SK-N-SH treated with all-trans-retinoic acid at 6 μM for 48 hours (cell line): ENCODE results near the gene MYO3A.

Source experiments
- ARNTL ChIP-seq: fragments of 450-650 bp; formaldehyde crosslinking; IDR thresholded peaks from 2 replicates; pipeline ENCODE4 v1.5.0; 2020; ENCODE audit warnings: low read depth, mild to moderate bottlenecking, moderate library complexity, borderline replicate concordance
- BACH2 ChIP-seq: fragments of 250-450 bp; sonication (Bioruptor Pico); IDR thresholded peaks from 2 replicates; pipeline ENCODE4 v1.9.0; 2021; ENCODE audit warnings: mild to moderate bottlenecking, borderline replicate concordance
- CSDC2 ChIP-seq: fragments of 250-450 bp; sonication (Bioruptor Pico); IDR thresholded peaks from 2 replicates; pipeline ENCODE4 v1.5.0; 2020; ENCODE audit warnings: mild to moderate bottlenecking, moderate library complexity
- GLIS3 ChIP-seq: fragments of 250-450 bp; sonication (Bioruptor Pico); IDR thresholded peaks from 2 replicates; pipeline ENCODE4 v1.5.0; 2020; ENCODE audit warnings: mild to moderate bottlenecking, moderate library complexity
- TSHZ2 ChIP-seq: fragments of 250-450 bp; sonication (Bioruptor Pico); IDR thresholded peaks from 2 replicates; pipeline ENCODE4 v1.5.0; 2020; ENCODE audit warnings: mild to moderate bottlenecking, moderate library complexity
- ZC3H10 ChIP-seq: fragments of 250-450 bp; sonication (Bioruptor Pico); IDR thresholded peaks from 2 replicates; pipeline ENCODE4 v1.5.1; 2021; ENCODE audit warnings: mild to moderate bottlenecking, moderate library complexity
- ZFP3 ChIP-seq: fragments of 250-450 bp; sonication (Bioruptor Pico); IDR thresholded peaks from 2 replicates; pipeline ENCODE4 v1.5.0; 2020; ENCODE audit warnings: mild to moderate bottlenecking, moderate library complexity
- ZFP30 ChIP-seq: fragments of 450-650 bp; formaldehyde crosslinking; IDR thresholded peaks from 2 replicates; pipeline ENCODE4 v1.5.0; 2022; ENCODE audit warnings: mild to moderate bottlenecking, moderate library complexity
- ZNF70 ChIP-seq: fragments of 450-650 bp; formaldehyde crosslinking; IDR thresholded peaks from 2 replicates; pipeline ENCODE4 v1.5.0; 2020; ENCODE audit warnings: mild to moderate bottlenecking, moderate library complexity

DNA sequence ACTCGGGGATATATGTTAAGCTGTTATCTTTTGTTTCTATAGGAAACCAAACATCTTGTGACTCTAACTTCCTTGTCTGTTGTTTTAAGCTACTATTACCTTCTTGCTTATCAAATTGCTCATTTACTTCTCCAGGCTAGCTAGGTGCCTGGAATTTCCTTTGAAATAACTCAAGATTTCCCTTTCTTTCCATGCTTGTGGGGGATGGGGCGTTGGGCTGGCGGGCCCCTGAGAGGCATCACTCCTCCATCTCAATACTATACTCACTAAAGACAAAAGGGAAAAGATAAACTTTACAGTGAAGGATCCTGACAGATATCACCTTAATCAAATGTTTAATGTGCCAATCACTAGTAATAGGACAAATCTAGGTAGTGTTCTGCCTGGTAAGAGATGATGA is 34.7 kb upstream of the MYO3A start:
- TF ChIP-seq ZNF70 (CRISPR knock-in tag) (no peak), GLIS3 (CRISPR knock-in tag) (no peak), CSDC2 (CRISPR knock-in tag) (no peak), ZFP30 (CRISPR knock-in tag) (no peak), TSHZ2 (CRISPR knock-in tag) (no peak), ZFP3 (no peak), ZC3H10 (no peak), BACH2 (CRISPR knock-in tag) (no peak), ARNTL (no peak)
